ENCODE data around the gene TERB1.

The TERB1 gene, protein sequence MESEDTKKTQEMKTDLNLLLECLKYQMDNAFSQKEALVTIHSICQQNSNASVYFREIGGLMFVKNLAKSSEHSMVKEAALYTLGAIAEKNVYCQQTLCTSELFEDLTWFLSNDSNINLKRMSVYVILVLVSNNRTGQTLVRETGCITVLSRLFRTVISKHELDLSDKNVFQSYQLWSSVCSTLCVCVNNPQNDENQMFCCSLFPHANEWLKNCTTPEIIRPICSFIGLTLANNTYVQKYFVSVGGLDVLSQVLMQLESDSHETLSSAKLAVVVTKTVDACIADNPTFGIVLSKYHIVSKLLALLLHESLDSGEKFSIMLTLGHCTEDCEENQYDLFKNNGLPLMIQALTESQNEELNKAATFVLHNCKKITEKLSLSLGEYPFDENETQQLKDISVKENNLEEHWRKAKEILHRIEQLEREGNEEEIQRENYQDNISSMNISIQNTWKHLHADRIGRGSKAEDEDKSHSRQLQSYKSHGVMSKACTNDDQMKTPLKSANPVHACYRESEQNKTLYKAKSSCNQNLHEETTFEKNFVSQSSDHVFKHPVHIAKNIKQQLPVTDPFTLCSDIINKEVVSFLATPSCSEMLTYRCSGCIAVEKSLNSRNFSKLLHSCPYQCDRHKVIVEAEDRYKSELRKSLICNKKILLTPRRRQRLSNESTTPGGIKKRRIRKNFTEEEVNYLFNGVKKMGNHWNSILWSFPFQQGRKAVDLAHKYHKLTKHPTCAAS

GRCh38 chr16:66801320-66802105 lies at the start of gene TERB1:
Gene TERB1 (minus strand): TSS chr16:66801584. CDS start chr16:66796798, 4,786 bp downstream.
- DNase-seq (ENCODE audit: low read depth): no peak
- no peak for TF ChIP-seq CTCF (IDR thresholded peaks at IDR 0.05; ENCODE audit: insufficient read depth, low read depth, low read length, missing control alignments)
- H3K4me3 ChIP-seq (ENCODE audit: low read length): no peak within 1 kb of the TSS

DNA sequence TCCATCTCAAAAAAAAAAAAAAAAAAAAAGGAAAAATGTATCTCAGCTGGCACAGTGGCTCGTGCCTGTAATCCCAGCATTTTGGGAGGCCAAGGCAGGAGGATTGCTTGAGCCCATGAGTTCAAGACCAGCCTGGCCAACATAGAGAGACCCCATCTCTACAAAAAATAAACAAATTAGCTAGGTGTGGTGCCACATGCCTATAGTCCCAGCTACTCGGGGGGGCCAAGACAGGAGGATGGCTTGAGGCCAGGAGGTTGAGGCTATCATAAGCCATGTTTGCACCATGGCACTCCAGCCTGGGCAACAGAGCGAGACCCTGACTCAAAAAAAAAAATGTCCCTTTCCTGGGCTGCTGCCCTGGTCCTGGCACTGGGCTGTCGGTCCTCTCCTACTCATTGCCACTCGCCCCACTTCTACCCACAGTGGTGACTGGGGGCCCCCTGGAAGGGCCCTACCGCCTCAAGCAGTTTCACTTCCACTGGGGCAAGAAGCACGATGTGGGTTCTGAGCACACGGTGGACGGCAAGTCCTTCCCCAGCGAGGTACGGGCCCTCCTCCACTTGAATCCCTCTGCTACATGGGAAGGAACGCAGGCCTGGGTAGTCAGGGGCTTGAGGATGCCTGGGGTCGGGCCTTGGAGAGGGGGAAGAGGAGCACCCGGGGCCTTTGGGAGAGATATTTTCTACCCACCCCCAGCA lies 48.9 kb upstream of the TERB1 start:
- no peak overlapping the region for H3K4me3 ChIP-seq (ENCODE audit: low read length)
- DNase-seq (ENCODE audit: low read depth): no peak
- TF ChIP-seq CTCF (IDR thresholded peaks at IDR 0.05; ENCODE audit: insufficient read depth, low read depth, low read length, missing control alignments): no peak

DNA sequence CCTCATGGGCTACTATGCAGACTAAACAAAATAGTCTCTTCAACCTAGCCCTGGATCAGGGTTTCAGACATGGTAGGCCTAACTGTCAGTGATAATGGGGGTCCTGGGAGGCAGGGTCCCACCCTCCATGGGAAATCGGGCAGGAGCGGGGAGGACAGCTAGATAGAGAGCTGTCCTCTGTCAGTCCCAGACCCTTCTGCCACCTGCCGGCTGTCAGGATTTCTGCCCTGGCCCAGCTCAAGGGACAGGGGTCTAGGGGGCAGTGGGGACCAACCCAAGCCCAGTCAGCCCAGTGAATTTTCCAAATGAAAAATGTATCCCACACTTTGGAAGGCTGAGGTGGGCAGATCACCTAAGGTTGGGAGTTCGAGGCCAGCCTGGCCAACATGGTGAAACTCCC lies 48.2 kb upstream of the TERB1 start:
- H3K4me3 ChIP-seq (ENCODE audit: low read length): no peak overlapping the region
- no peak for TF ChIP-seq CTCF (IDR thresholded peaks at IDR 0.05; ENCODE audit: insufficient read depth, low read depth, low read length, missing control alignments)
- no peak for DNase-seq (ENCODE audit: low read depth)

DNA sequence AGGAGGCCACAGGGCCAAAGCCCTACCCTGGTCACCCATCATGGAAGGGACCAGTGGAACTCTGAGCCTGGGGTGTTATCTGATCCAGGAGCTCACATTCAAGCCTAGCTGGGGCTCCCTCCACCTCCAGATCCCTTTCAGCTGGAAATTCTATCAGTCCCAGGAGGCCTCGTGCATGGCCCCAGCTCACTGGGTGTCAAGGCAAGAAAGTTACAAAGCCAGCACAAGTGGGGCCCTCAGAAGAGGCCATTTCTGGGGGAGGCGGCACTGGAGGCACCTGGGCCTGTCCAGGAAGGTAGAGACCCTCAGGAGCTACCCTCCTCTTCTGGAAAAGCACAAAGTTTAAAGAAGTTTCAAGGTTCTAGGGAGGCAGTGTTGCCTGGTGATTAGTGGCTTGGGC lies 47.6 kb upstream of the TERB1 start:
- no peak for TF ChIP-seq CTCF (IDR thresholded peaks at IDR 0.05; ENCODE audit: insufficient read depth, low read depth, low read length, missing control alignments)
- DNase-seq (ENCODE audit: low read depth): no peak
- no peak overlapping the region for H3K4me3 ChIP-seq (ENCODE audit: low read length)

DNA sequence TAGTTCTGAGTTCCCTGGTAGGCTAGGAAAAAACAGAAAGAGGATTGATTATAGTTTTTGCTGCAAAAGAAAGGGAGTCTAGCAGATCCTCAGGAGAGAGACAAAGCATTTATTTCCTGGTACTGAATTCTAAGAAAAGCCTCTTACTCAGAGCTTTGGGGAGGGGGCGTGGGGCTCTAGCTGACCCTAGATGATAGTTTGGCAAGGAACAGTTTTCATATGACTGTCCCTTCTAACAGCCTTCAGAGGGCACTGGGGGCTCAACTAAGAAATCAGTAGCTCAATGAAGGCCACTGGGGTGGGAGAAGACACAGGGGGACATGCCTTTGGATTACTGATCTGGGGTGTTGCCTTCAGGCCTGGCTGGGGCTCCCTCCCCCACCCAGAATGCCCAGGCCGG lies 46.8 kb upstream of the TERB1 start:
- no peak for TF ChIP-seq CTCF (IDR thresholded peaks at IDR 0.05; ENCODE audit: insufficient read depth, low read depth, low read length, missing control alignments)
- DNase-seq (ENCODE audit: low read depth): no peak
- no peak overlapping the region for H3K4me3 ChIP-seq (ENCODE audit: low read length)

DNA sequence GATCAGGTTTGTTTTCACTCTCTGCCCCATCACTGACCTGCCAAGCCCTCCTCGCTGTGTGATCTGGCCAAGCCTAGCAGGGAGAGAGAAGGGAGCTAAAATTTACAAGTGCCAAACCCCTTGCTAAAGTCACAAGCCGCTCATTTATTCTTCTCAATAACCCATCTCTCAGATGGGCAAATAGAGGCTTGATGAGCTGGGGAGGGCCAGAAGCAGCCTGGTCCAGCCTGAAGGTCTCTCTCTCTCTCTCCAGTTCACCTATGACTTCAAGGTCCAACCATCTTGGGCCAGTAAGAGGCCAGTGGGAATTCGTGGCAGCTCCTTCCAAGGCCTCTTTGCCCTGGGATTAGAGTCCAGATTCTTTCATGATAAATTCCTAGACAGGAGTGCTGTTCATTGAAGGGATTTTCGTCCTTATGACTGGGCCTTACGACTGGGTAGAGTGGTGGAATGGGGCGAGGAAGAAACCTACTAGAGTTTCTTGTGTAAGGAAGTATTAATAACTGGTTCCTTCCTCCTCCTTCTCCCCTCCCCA lies 46.2 kb upstream of the TERB1 start:
- no peak for DNase-seq (ENCODE audit: low read depth)
- no peak overlapping the region for H3K4me3 ChIP-seq (ENCODE audit: low read length)
- no peak for TF ChIP-seq CTCF (IDR thresholded peaks at IDR 0.05; ENCODE audit: insufficient read depth, low read depth, low read length, missing control alignments)

All from epithelial cell of esophagus (primary cell).